Measurements from ENCODE around the gene INPP5F. TPM values are rescaled to one million over a fixed set of nuclear protein-coding genes. Genes with fewer than 3 reads are reported as not detected.

The INPP5F gene
- total and polyA plus RNA-seq, 2 donors (not counting 1 experiment from before 2014, with no cell fraction given), result 11.2 to 37.5 TPM

Small RNA genes within 50 kb of the gene (small RNA-seq; reads per million reads assigned to genes)
- gene RN7SL846P (ENCODE audit: insufficient read length, low read depth, low replicate concordance), result not detected

Other genes with a start within 250 kb of the INPP5F start
- 16.8 and 20.3 TPM in 2 replicates for gene RGS10, start 183.3 kb upstream of the INPP5F start, total RNA-seq
- 10.9 and 15.3 TPM in 2 replicates for gene RGS10, start 183.3 kb upstream of the INPP5F start, polyA plus RNA-seq
- gene TIAL1, start 129.1 kb upstream of the INPP5F start, total RNA-seq, result 159 and 175 TPM in 2 replicates
- gene TIAL1, start 129.1 kb upstream of the INPP5F start, polyA plus RNA-seq, result 98.5 and 131 TPM in 2 replicates
- 3.9 and 4.2 TPM in 2 replicates for gene BAG3, start 74.7 kb upstream of the INPP5F start, total RNA-seq
- gene BAG3, start 74.7 kb upstream of the INPP5F start, polyA plus RNA-seq, result 7.4 and 7.5 TPM in 2 replicates
- 36.0 and 39.9 TPM in 2 replicates for gene MCMBP, start 146.8 kb downstream of the INPP5F start, total RNA-seq
- 27.1 and 29.0 TPM in 2 replicates for gene MCMBP, start 146.8 kb downstream of the INPP5F start, polyA plus RNA-seq
- gene SEC23IP, start 166.7 kb downstream of the INPP5F start, total RNA-seq, result 69.7 and 77.3 TPM in 2 replicates
- gene SEC23IP, start 166.7 kb downstream of the INPP5F start, polyA plus RNA-seq, result 10.5 and 16.5 TPM in 2 replicates

All from B cell (primary cell).